ENCODE results near the gene CLSTN2. TPM values are rescaled to one million over a fixed set of nuclear protein-coding genes. Genes with fewer than 3 reads are reported as not detected.

Gene CLSTN2
- total and polyA plus RNA-seq, 5 donors from 2014 or later, result not detected

- H3K27me3 Mint-ChIP-seq, result no peaks in the 10 kb centered on the region
These were observed 565.5 kb downstream of the CLSTN2 start for GRCh38 chr3:140500473-140500872.

GRCh38 chr3:140501061-140501769, 566.2 kb downstream of the CLSTN2 start:
- DNase-seq (no peak), ATAC-seq (ENCODE audit: low read depth in 2 of 2) (no peak)
- no peaks in the 10 kb centered on the region for H3K36me3 ChIP-seq (ENCODE audit: control insufficient read depth, insufficient read depth, low read length)
- H3K27ac Mint-ChIP-seq, result no peak overlapping the region
- no peaks in the 10 kb centered on the region for H3K4me1 Mint-ChIP-seq
- no peaks in the 10 kb centered on the region for H3K27me3 Mint-ChIP-seq
- no peaks in the 10 kb centered on the region for H3K36me3 Mint-ChIP-seq
- no peak overlapping the region for H3K4me3 Mint-ChIP-seq
- H3K27ac ChIP-seq (ENCODE audit: insufficient read depth, low read length, poor library complexity, severe bottlenecking), result no peak overlapping the region
- H3K9me3 Mint-ChIP-seq, result peaks cover 0 to 5% (median 0%) of the 10 kb centered on the region in 7 donors
- H3K4me3 ChIP-seq (ENCODE audit: low read depth, low read length), result no peak overlapping the region
- no peaks in the 10 kb centered on the region for H3K27me3 ChIP-seq (ENCODE audit: control insufficient read depth, insufficient read depth, low read length)
- H3K4me1 ChIP-seq (ENCODE audit: control insufficient read depth, insufficient read depth, low read length, poor library complexity, severe bottlenecking), result no peaks in the 10 kb centered on the region
- H3K9me3 ChIP-seq (ENCODE audit: control insufficient read depth in 2 of 2, low read length in 2 of 2), result no peaks in the 10 kb centered on the region

More at GRCh38 chr3:140500473-140500872, 565.5 kb downstream of the CLSTN2 start:
- Mint-ChIP-seq H3K36me3 (no peaks in the 10 kb centered on the region), H3K4me1 (no peaks in the 10 kb centered on the region), H3K9me3 (peaks cover 0 to 8% (median 0%) of the 10 kb centered on the region in 7 donors), H3K27ac (no peak overlapping the region), H3K4me3 (no peak overlapping the region)
- H3K36me3 ChIP-seq (ENCODE audit: control insufficient read depth, insufficient read depth, low read length), result no peaks in the 10 kb centered on the region
- H3K4me3 ChIP-seq (ENCODE audit: low read depth, low read length), result no peak overlapping the region
- H3K27ac ChIP-seq (ENCODE audit: insufficient read depth, low read length, poor library complexity, severe bottlenecking), result no peak overlapping the region
- DNase-seq, result no peak
- no peaks in the 10 kb centered on the region for H3K9me3 ChIP-seq (ENCODE audit: control insufficient read depth in 2 of 2, low read length in 2 of 2)
- H3K4me1 ChIP-seq (ENCODE audit: control insufficient read depth, insufficient read depth, low read length, poor library complexity, severe bottlenecking), result no peaks in the 10 kb centered on the region
- H3K27me3 ChIP-seq (ENCODE audit: control insufficient read depth, insufficient read depth, low read length), result no peaks in the 10 kb centered on the region
- ATAC-seq (ENCODE audit: low read depth in 2 of 2), result no peak

GRCh38 chr3:140501770-140502364, 566.9 kb downstream of the CLSTN2 start:
- no peaks in the 10 kb centered on the region for H3K36me3 ChIP-seq (ENCODE audit: control insufficient read depth, insufficient read depth, low read length)
- Mint-ChIP-seq H3K4me1 (no peaks in the 10 kb centered on the region), H3K36me3 (no peaks in the 10 kb centered on the region), H3K4me3 (no peak overlapping the region), H3K27me3 (no peaks in the 10 kb centered on the region), H3K27ac (no peak overlapping the region), H3K9me3 (peaks cover 0 to 5% (median 0%) of the 10 kb centered on the region in 7 donors)
- H3K27me3 ChIP-seq (ENCODE audit: control insufficient read depth, insufficient read depth, low read length), result no peaks in the 10 kb centered on the region
- H3K4me3 ChIP-seq (ENCODE audit: low read depth, low read length), result no peak overlapping the region
- H3K27ac ChIP-seq (ENCODE audit: insufficient read depth, low read length, poor library complexity, severe bottlenecking), result no peak overlapping the region
- ATAC-seq (ENCODE audit: low read depth in 2 of 2), result no peak
- no peaks in the 10 kb centered on the region for H3K9me3 ChIP-seq (ENCODE audit: control insufficient read depth in 2 of 2, low read length in 2 of 2)
- H3K4me1 ChIP-seq (ENCODE audit: control insufficient read depth, insufficient read depth, low read length, poor library complexity, severe bottlenecking), result no peaks in the 10 kb centered on the region
- DNase-seq, result no peak

GRCh38 chr3:140505213-140505612, 570.2 kb downstream of the CLSTN2 start:
- Histone ChIP-seq H3K27ac (ENCODE audit: insufficient read depth, low read length, poor library complexity, severe bottlenecking) (no peak overlapping the region), H3K36me3 (ENCODE audit: control insufficient read depth, insufficient read depth, low read length) (no peaks in the 10 kb centered on the region), H3K4me3 (ENCODE audit: low read depth, low read length) (no peak overlapping the region), H3K9me3 (ENCODE audit: control insufficient read depth in 2 of 2, low read length in 2 of 2) (no peaks in the 10 kb centered on the region), H3K4me1 (ENCODE audit: control insufficient read depth, insufficient read depth, low read length, poor library complexity, severe bottlenecking) (no peaks in the 10 kb centered on the region), H3K27me3 (ENCODE audit: control insufficient read depth, insufficient read depth, low read length) (no peaks in the 10 kb centered on the region)
- Mint-ChIP-seq H3K4me1 (no peaks in the 10 kb centered on the region), H3K4me3 (no peak overlapping the region), H3K36me3 (no peaks in the 10 kb centered on the region), H3K9me3 (peaks cover 0 to 5% (median 0%) of the 10 kb centered on the region in 7 donors), H3K27me3 (peaks cover 6% of the 10 kb centered on the region), H3K27ac (no peak overlapping the region)
- DNase-seq (no peak), ATAC-seq (ENCODE audit: low read depth in 2 of 2) (no peak)

GRCh38 chr3:140505876-140506275, 570.9 kb downstream of the CLSTN2 start:
- no peak for ATAC-seq (ENCODE audit: low read depth in 2 of 2)
- H3K9me3 Mint-ChIP-seq, result peaks cover 0 to 5% (median 0%) of the 10 kb centered on the region in 7 donors
- no peak for DNase-seq
- H3K4me1 Mint-ChIP-seq, result no peaks in the 10 kb centered on the region
- no peaks in the 10 kb centered on the region for H3K36me3 Mint-ChIP-seq
- Histone ChIP-seq H3K9me3 (ENCODE audit: control insufficient read depth in 2 of 2, low read length in 2 of 2) (no peaks in the 10 kb centered on the region), H3K36me3 (ENCODE audit: control insufficient read depth, insufficient read depth, low read length) (no peaks in the 10 kb centered on the region), H3K27me3 (ENCODE audit: control insufficient read depth, insufficient read depth, low read length) (no peaks in the 10 kb centered on the region), H3K4me1 (ENCODE audit: control insufficient read depth, insufficient read depth, low read length, poor library complexity, severe bottlenecking) (no peaks in the 10 kb centered on the region), H3K27ac (ENCODE audit: insufficient read depth, low read length, poor library complexity, severe bottlenecking) (no peak overlapping the region), H3K4me3 (ENCODE audit: low read depth, low read length) (no peak overlapping the region)
- H3K27me3 Mint-ChIP-seq, result peaks cover 6% of the 10 kb centered on the region
- no peak overlapping the region for H3K4me3 Mint-ChIP-seq
- H3K27ac Mint-ChIP-seq, result no peak overlapping the region

GRCh38 chr3:140508550-140508949, 573.6 kb downstream of the CLSTN2 start:
- H3K27me3 Mint-ChIP-seq, result peaks cover 15% of the 10 kb centered on the region
- no peak overlapping the region for H3K4me3 ChIP-seq (ENCODE audit: low read depth, low read length)
- H3K27ac ChIP-seq (ENCODE audit: insufficient read depth, low read length, poor library complexity, severe bottlenecking), result no peak overlapping the region
- no peak overlapping the region for H3K4me3 Mint-ChIP-seq
- DNase-seq (no peak), ATAC-seq (ENCODE audit: low read depth in 2 of 2) (no peak)
- H3K4me1 ChIP-seq (ENCODE audit: control insufficient read depth, insufficient read depth, low read length, poor library complexity, severe bottlenecking), result no peaks in the 10 kb centered on the region
- H3K9me3 Mint-ChIP-seq, result peaks cover 0 to 5% (median 0%) of the 10 kb centered on the region in 7 donors
- H3K27me3 ChIP-seq (ENCODE audit: control insufficient read depth, insufficient read depth, low read length), result no peaks in the 10 kb centered on the region
- H3K36me3 Mint-ChIP-seq, result no peaks in the 10 kb centered on the region
- no peaks in the 10 kb centered on the region for H3K4me1 Mint-ChIP-seq
- H3K36me3 ChIP-seq (ENCODE audit: control insufficient read depth, insufficient read depth, low read length), result no peaks in the 10 kb centered on the region
- H3K27ac Mint-ChIP-seq, result no peak overlapping the region
- no peaks in the 10 kb centered on the region for H3K9me3 ChIP-seq (ENCODE audit: control insufficient read depth in 2 of 2, low read length in 2 of 2)

GRCh38 chr3:140509534-140509933, 574.5 kb downstream of the CLSTN2 start:
- Mint-ChIP-seq H3K27me3 (peaks cover 15% of the 10 kb centered on the region), H3K27ac (no peak overlapping the region), H3K36me3 (no peaks in the 10 kb centered on the region), H3K4me3 (no peak overlapping the region), H3K9me3 (peaks cover 0 to 7% (median 0%) of the 10 kb centered on the region in 7 donors), H3K4me1 (no peaks in the 10 kb centered on the region)
- ATAC-seq (ENCODE audit: low read depth in 2 of 2), result no peak
- no peak overlapping the region for H3K27ac ChIP-seq (ENCODE audit: insufficient read depth, low read length, poor library complexity, severe bottlenecking)
- no peak overlapping the region for H3K4me3 ChIP-seq (ENCODE audit: low read depth, low read length)
- no peak for DNase-seq
- H3K9me3 ChIP-seq (ENCODE audit: control insufficient read depth in 2 of 2, low read length in 2 of 2), result no peaks in the 10 kb centered on the region
- H3K4me1 ChIP-seq (ENCODE audit: control insufficient read depth, insufficient read depth, low read length, poor library complexity, severe bottlenecking), result no peaks in the 10 kb centered on the region
- H3K36me3 ChIP-seq (ENCODE audit: control insufficient read depth, insufficient read depth, low read length), result no peaks in the 10 kb centered on the region
- no peaks in the 10 kb centered on the region for H3K27me3 ChIP-seq (ENCODE audit: control insufficient read depth, insufficient read depth, low read length)

Measured in CD4-positive, CD25-positive, alpha-beta regulatory T cell (primary cell).